A549 (cell line): ENCODE measurements around the gene NUPR2. TPM values are rescaled to one million over a fixed set of nuclear protein-coding genes. Genes with fewer than 3 reads are reported as not detected.
"Not testable (repeated sequence)": the region's sequence is repeated elsewhere in the genome, so short reads cannot be mapped to it uniquely, and the experiment has no call there.

ENCODE experiments used
- ATAC-seq, 2 experiments: fragments of 200-7000 bp in 1 of 2; fragments of >200 bp in 1 of 2; cut with Nextera tagmentation in 1 of 2; cut with Tn5 transposase in 1 of 2; 3 replicates each; pipeline versions ENCODE4 v1.8.0 to v1.9.1; 2018 to 2020; ENCODE audit warnings: mild to moderate bottlenecking in 1 of 2, moderate library complexity in 1 of 2
- CTCF ChIA-PET: fragments of 300-600 bp; sonication (Branson Sonifier 250); formaldehyde crosslinking; extraction: SDS; loops from one replicate; lab custom pipeline; 2021; ENCODE audit warnings: antibody characterized with exemption, inconsistent platforms; lab: Yijun Ruan, JAX
- POLR2A ChIA-PET: fragments of 350-600 bp; formaldehyde crosslinking; extraction: SDS; loops from one replicate; lab custom pipeline; 2021; ENCODE audit warnings: antibody characterized with exemption, inconsistent platforms; lab: Yijun Ruan, JAX
- DNase-seq, 2 experiments: peaks; one replicate each; pipeline versions ENCODE4 v3.0.0 to v3.0.0-alpha.2; 2011 to 2016; ENCODE audit warnings: low read depth in 1 of 2, low spot score in 1 of 2
- FAIRE-seq: peaks from 2 replicates; lab custom pipeline; 2011; peaks lifted over from hg19 to GRCh38; lab: Jason Lieb, UNC
- H3K27ac ChIP-seq, 2 experiments: fragments of >200 bp; sonication (Bioruptor Twin); formaldehyde crosslinking; 3 replicates each; pipeline ENCODE4 v1.5.1; 2016 to 2017
- H3K4me1 ChIP-seq: fragments of >200 bp; sonication (Bioruptor Twin); formaldehyde crosslinking; 3 replicates; pipeline ENCODE4 v1.6.1; 2016
- H3K4me2 ChIP-seq: fragments of >200 bp; sonication (Bioruptor Twin); formaldehyde crosslinking; 3 replicates; pipeline ENCODE4 v1.6.1; 2016
- H3K4me3 ChIP-seq: fragments of >200 bp; sonication (Bioruptor Twin); formaldehyde crosslinking; 3 replicates; pipeline ENCODE4 v1.5.1; 2016
- H3K9me3 ChIP-seq: fragments of >200 bp; sonication (Bioruptor Twin); formaldehyde crosslinking; 3 replicates; pipeline ENCODE4 v1.6.1; 2016
- ATOH8 ChIP-seq: fragments of 250-450 bp; sonication (Bioruptor Pico); IDR thresholded peaks from 2 replicates; pipeline ENCODE4 v1.5.0; 2020; ENCODE audit warnings: low read depth, mild to moderate bottlenecking, moderate library complexity
- BCL3 ChIP-seq: fragments of >200 bp; sonication (Bioruptor Twin); formaldehyde crosslinking; IDR thresholded peaks from 3 replicates; pipeline ENCODE4 v1.6.1; 2016
- CBX8 ChIP-seq: fragments of 200-600 bp; sonication (generic); IDR thresholded peaks from 2 replicates; pipeline ENCODE4 v1.6.1; 2016
- CHD4 ChIP-seq: fragments of 200-600 bp; sonication (generic); IDR thresholded peaks from 2 replicates; pipeline ENCODE4 v1.6.1; 2016; ENCODE audit warnings: antibody characterized with exemption, mild to moderate bottlenecking, borderline replicate concordance
- CTCF ChIP-seq: fragments of >200 bp; sonication (Bioruptor Twin); formaldehyde crosslinking; IDR thresholded peaks from 3 replicates; pipeline ENCODE4 v1.5.1; 2016
- E2F6 ChIP-seq: IDR thresholded peaks from 2 replicates; pipeline ENCODE4 v1.6.1; 2012; ENCODE audit warnings: low read depth, borderline replicate concordance
- EHMT2 ChIP-seq: fragments of 200-600 bp; sonication (generic); IDR thresholded peaks from 2 replicates; pipeline ENCODE4 v1.6.1; 2016; ENCODE audit warnings: antibody characterized with exemption, low read depth, mild to moderate bottlenecking, moderate library complexity
- HES2 ChIP-seq: fragments of >200 bp; sonication (Bioruptor Twin); formaldehyde crosslinking; IDR thresholded peaks from 2 replicates; pipeline ENCODE4 v1.6.1; 2016
- HOXA7 ChIP-seq: fragments of 250-450 bp; sonication (Bioruptor Pico); IDR thresholded peaks from 2 replicates; pipeline ENCODE4 v1.5.0; 2020; ENCODE audit warnings: mild to moderate bottlenecking, moderate library complexity
- HOXB13 ChIP-seq: fragments of 250-450 bp; sonication (Bioruptor Pico); IDR thresholded peaks from 2 replicates; pipeline ENCODE4 v1.5.0; 2020; ENCODE audit warnings: low read depth, mild to moderate bottlenecking, moderate library complexity
- HOXB5 ChIP-seq: fragments of 250-450 bp; sonication (Bioruptor Pico); IDR thresholded peaks from 2 replicates; pipeline ENCODE4 v1.5.0; 2020; ENCODE audit warnings: mild to moderate bottlenecking, moderate library complexity
- NPAS2 ChIP-seq: fragments of 250-450 bp; sonication (Bioruptor Pico); IDR thresholded peaks from 2 replicates; pipeline ENCODE4 v1.8.0; 2022; ENCODE audit warnings: mild to moderate bottlenecking, moderate library complexity, borderline replicate concordance
- NR3C1 ChIP-seq: fragments of >200 bp; sonication (Bioruptor Twin); formaldehyde crosslinking; IDR thresholded peaks from 3 replicates; pipeline ENCODE4 v1.6.1; 2017
- PHF8 ChIP-seq: fragments of 200-600 bp; sonication (generic); IDR thresholded peaks from 2 replicates; pipeline ENCODE4 v1.6.1; 2016; ENCODE audit warnings: low read depth, mild to moderate bottlenecking, antibody characterized with exemption, moderate library complexity, borderline replicate concordance
- POLR2A ChIP-seq: IDR thresholded peaks from 2 replicates; pipeline ENCODE4 v1.6.1; 2012; ENCODE audit warnings: mild to moderate bottlenecking, low read length
- RAD21 ChIP-seq, 2 experiments: fragments of >200 bp in 1 of 2; sonication (Bioruptor Twin) in 1 of 2; formaldehyde crosslinking in 1 of 2; IDR thresholded peaks in 1 of 2; conservative IDR thresholded peaks in 1 of 2; 2 replicates in 1 of 2; 3 replicates in 1 of 2; pipeline ENCODE4 v1.6.1; 2012 to 2018; ENCODE audit warnings: inconsistent platforms in 1 of 2
- SMC3 ChIP-seq: fragments of >200 bp; sonication (Bioruptor Twin); formaldehyde crosslinking; IDR thresholded peaks from 3 replicates; pipeline ENCODE4 v1.6.1; 2018; ENCODE audit warnings: inconsistent platforms
- TFCP2L1 ChIP-seq: fragments of 250-450 bp; sonication (Bioruptor Pico); IDR thresholded peaks from 2 replicates; pipeline ENCODE4 v1.5.0; 2021; ENCODE audit warnings: mild to moderate bottlenecking
- ZNF302 ChIP-seq: fragments of 250-450 bp; sonication (Bioruptor Pico); IDR thresholded peaks from 2 replicates; pipeline ENCODE4 v1.9.0; 2021; ENCODE audit warnings: inconsistent platforms, mild to moderate bottlenecking, moderate library complexity
- WGBS: methylation state at CpG from one replicate; pipeline ENCODE4 v1.1.6; 2017; ENCODE audit errors: missing lambda C conversion rate; 5-methylcytosine and 5-hydroxymethylcytosine counted together
- polyA plus RNA-seq, 4 experiments: library from polyadenylated mRNA; depleted of rRNA in 3 of 4; stranded (reverse); fragments of >200 nt; fragmentation: RNase III in 1 of 4; extraction: RNeasy Plus Mini Kit Qiagen cat#74134 plus additional on column Dnase treatment in 1 of 4; gene quantifications; 2 replicates in 3 of 4; 3 replicates in 1 of 4; pipeline ENCODE4 v1.2.3, GENCODE V29; 2011 to 2017

NUPR2 gene
- polyA plus RNA-seq, 2 of the 4 experiments (the other 2 are of a cell fraction): not detected

GRCh38 chr7:56092789-56093531 is 23.3 kb downstream of the NUPR2 start, which contains the start of gene PHKG1:
PHKG1 (minus strand) TSS chr7:56092952; CDS start chr7:56088941, 4,011 bp downstream.
- ATAC-seq: peak; percentile 93 to 95
- Histone ChIP-seq H3K4me2 (no peak within 1 kb of the TSS; the same call in 2 of the 3 replicates), H3K4me1 (peaks cover 10% of the 10 kb centered on the region; the same call in 2 of the 3 replicates), H3K27ac (peak within 1 kb of the TSS in 1 of 2 experiments; percentile 29; a peak in 1 of 6 replicates), H3K4me3 (no peak within 1 kb of the TSS), H3K9me3 (no peaks in the 10 kb centered on the region)
- no peak for FAIRE-seq
- POLR2A ChIA-PET: interaction anchor here (1.0 to 1.1 kb wide), 3 partner anchors 12 to 129 kb away, joined by 3 to 7 read pairs (median 3); partner anchors contain the start of genes CHCHD2 and NIPSNAP2
- TF ChIP-seq HES2: no peak
- TF ChIP-seq RAD21 (conservative IDR thresholded peaks at IDR 0.05 in 1 of 2, IDR thresholded peaks at IDR 0.05 in 1 of 2): peak; percentile 32 to 60; a peak in 4 of 5 replicates
- TF ChIP-seq CTCF: peak; percentile 56
- peak; percentile 44 for TF ChIP-seq SMC3
- TF ChIP-seq, all 56 proteins: peak for 3
- CTCF ChIA-PET: interaction anchor here (0.5 to 3.9 kb wide), 11 partner anchors 8 to 129 kb away, joined by 3 to 17 read pairs (median 4); partner anchors contain the start of genes CCT6A, CHCHD2, NIPSNAP2 and PSPH
- peak; percentile 56 to 58 for DNase-seq
- 41% methylated on average over 16 of the region's 19 CpGs for WGBS

- H3K9me3 ChIP-seq, H3K4me1 ChIP-seq, DNase-seq, FAIRE-seq, H3K4me2 ChIP-seq, H3K4me3 ChIP-seq, ATAC-seq: not testable (repeated sequence)
- ChIA-PET CTCF (interaction anchor here (0.7 to 3.9 kb wide), 10 partner anchors 9 to 449 kb away, joined by 3 to 17 read pairs (median 4); partner anchors contain the start of genes CCT6A, CHCHD2, NIPSNAP2 and PSPH), POLR2A (interaction anchor here (1.0 to 1.1 kb wide), 3 partner anchors 12 to 128 kb away, joined by 3 to 7 read pairs (median 3); partner anchors contain the start of genes CHCHD2 and NIPSNAP2)
- H3K27ac ChIP-seq: peak overlapping the region in 1 of 2 experiments; percentile 29; a peak in 1 of 6 replicates
- 85% methylated on average over 6 of the region's 6 CpGs for WGBS
These were observed 23.8 kb downstream of the NUPR2 start for GRCh38 chr7:56092388-56092787.

- Histone ChIP-seq H3K4me3 (no peak overlapping the region), H3K27ac (no peak overlapping the region), H3K4me2 (no peak overlapping the region), H3K9me3 (no peaks in the 10 kb centered on the region), H3K4me1 (peaks cover 3% of the 10 kb centered on the region; the same call in 2 of the 3 replicates)
- DNase-seq: no peak
- FAIRE-seq: no peak
- CTCF ChIA-PET: interaction anchor here (1.1 to 3.9 kb wide), 5 partner anchors 13 to 448 kb away, joined by 4 to 17 read pairs (median 5); partner anchors contain the start of genes CCT6A and PSPH
- TF ChIP-seq HOXB5 (CRISPR knock-in tag) (no peak), ZNF302 (CRISPR knock-in tag) (no peak), HOXB13 (CRISPR knock-in tag) (no peak)
- 90% methylated on average over 3 of the region's 3 CpGs for WGBS
- peak; percentile 10 to 46; a peak in 5 of 6 replicates for ATAC-seq
- POLR2A ChIA-PET: interaction anchor here (0.7 kb wide), 1 partner anchor 38 kb away, joined by 3 read pairs; no protein-coding TSS in a partner anchor
These were observed 24.6 kb downstream of the NUPR2 start for GRCh38 chr7:56091591-56091990.

GRCh38 chr7:56087445-56087844 is 28.8 kb downstream of the NUPR2 start:
- CTCF ChIA-PET: interaction anchor here (0.6 to 4.4 kb wide), 5 partner anchors 8 to 123 kb away, joined by 3 to 20 read pairs (median 4); no protein-coding TSS in a partner anchor

More at GRCh38 chr7:56087445-56087844, 28.8 kb downstream of the NUPR2 start:
- H3K27ac ChIP-seq: no peak overlapping the region
- DNase-seq (no peak), FAIRE-seq (no peak), ATAC-seq (no peak)
- WGBS: 88% methylated on average over 16 of the region's 16 CpGs
- H3K9me3 ChIP-seq: no peaks in the 10 kb centered on the region
- H3K4me3 ChIP-seq: no peak overlapping the region
- POLR2A ChIA-PET: no interaction called here
- TF ChIP-seq BCL3 (no peak), NR3C1 (no peak), HOXA7 (no peak), CBX8 (no peak), PHF8 (no peak), E2F6 (no peak), CHD4 (no peak), POLR2A (no peak), EHMT2 (no peak), ATOH8 (CRISPR knock-in tag) (no peak), NPAS2 (CRISPR knock-in tag) (no peak), TFCP2L1 (no peak)
- no peaks in the 10 kb centered on the region; the same call in 2 of the 3 replicates for H3K4me1 ChIP-seq
- no peak overlapping the region for H3K4me2 ChIP-seq
